ENCODE measurements around the gene RBKS. TPM values are rescaled to one million over a fixed set of nuclear protein-coding genes. Genes with fewer than 3 reads are reported as not detected.
"Not testable (repeated sequence)": the region's sequence is repeated elsewhere in the genome, so short reads cannot be mapped to it uniquely, and the experiment has no call there.

The RBKS gene
- total RNA-seq, 1 donor from 2014 or later, result 1.4 TPM

GRCh38 chr2:27873091-27873490 is 17.1 kb downstream of the RBKS start:
- no peak for DNase-seq (ENCODE audit: low read depth in 2 of 2)

- DNase-seq (ENCODE audit: low read depth in 2 of 2), result no peak
Observed at GRCh38 chr2:27871802-27872201, 18.4 kb downstream of the RBKS start.

GRCh38 chr2:27870724-27871123 is 19.5 kb downstream of the RBKS start:
- peak in 1 of 2 donors; percentile 47 for DNase-seq (ENCODE audit: low read depth in 2 of 2)

GRCh38 chr2:27869763-27870162 is 20.4 kb downstream of the RBKS start:
- no peak for DNase-seq (ENCODE audit: low read depth in 2 of 2)

- DNase-seq (ENCODE audit: low read depth in 2 of 2), result peak in 1 of 2 donors; percentile 21
Observed at GRCh38 chr2:27866237-27866636, 23.9 kb downstream of the RBKS start.

- DNase-seq (ENCODE audit: low read depth in 2 of 2), result not testable (repeated sequence)
Observed at GRCh38 chr2:27863955-27864354, 26.2 kb downstream of the RBKS start.

- no peak for DNase-seq (ENCODE audit: low read depth in 2 of 2)
Observed at GRCh38 chr2:27863146-27863545, 27.0 kb downstream of the RBKS start.

- peak in 1 of 2 donors; percentile 71 for DNase-seq (ENCODE audit: low read depth in 2 of 2)
Observed at GRCh38 chr2:27860111-27860510, 30.1 kb downstream of the RBKS start.

GRCh38 chr2:27857417-27858172 is 32.6 kb downstream of the RBKS start:
- peak in 1 of 2 donors; percentile 86 for DNase-seq (ENCODE audit: low read depth in 2 of 2)

- no peak for DNase-seq (ENCODE audit: low read depth in 2 of 2)
Observed at GRCh38 chr2:27856956-27857355, 33.2 kb downstream of the RBKS start.

GRCh38 chr2:27856386-27856785 is 33.8 kb downstream of the RBKS start:
- DNase-seq (ENCODE audit: low read depth in 2 of 2), result peak in 1 of 2 donors; percentile 48

- peak in 1 of 2 donors; percentile 71 for DNase-seq (ENCODE audit: low read depth in 2 of 2)
Observed at GRCh38 chr2:27855476-27855875, 34.7 kb downstream of the RBKS start.

- no peak for DNase-seq (ENCODE audit: low read depth in 2 of 2)
Observed at GRCh38 chr2:27854229-27854862, 35.8 kb downstream of the RBKS start.

- DNase-seq (ENCODE audit: low read depth in 2 of 2), result no peak
Observed at GRCh38 chr2:27852691-27853090, 37.5 kb downstream of the RBKS start.

- DNase-seq (ENCODE audit: low read depth in 2 of 2), result no peak
Observed at GRCh38 chr2:27849558-27850205, 40.5 kb downstream of the RBKS start.

GRCh38 chr2:27847333-27847732 is 42.9 kb downstream of the RBKS start:
- DNase-seq (ENCODE audit: low read depth in 2 of 2), result no peak

GRCh38 chr2:27844821-27845255 is 45.3 kb downstream of the RBKS start:
- DNase-seq (ENCODE audit: low read depth in 2 of 2), result no peak

GRCh38 chr2:27843992-27844391 is 46.2 kb downstream of the RBKS start:
- no peak for DNase-seq (ENCODE audit: low read depth in 2 of 2)

GRCh38 chr2:27842894-27843293 is 47.3 kb downstream of the RBKS start:
- no peak for DNase-seq (ENCODE audit: low read depth in 2 of 2)

GRCh38 chr2:27839022-27839618 is 51.1 kb downstream of the RBKS start:
- DNase-seq (ENCODE audit: low read depth in 2 of 2), result no peak

GRCh38 chr2:27838502-27838901 is 51.7 kb downstream of the RBKS start:
- DNase-seq (ENCODE audit: low read depth in 2 of 2), result no peak

- peak in 1 of 2 donors; percentile 19 for DNase-seq (ENCODE audit: low read depth in 2 of 2)
Observed at GRCh38 chr2:27833931-27834330, 56.3 kb downstream of the RBKS start.
